ENCODE measurements around the gene ATP13A1. TPM values are rescaled to one million over a fixed set of nuclear protein-coding genes. Genes with fewer than 3 reads are reported as not detected.

ATP13A1 gene
- total RNA-seq, 1 donor from 2014 or later: 135 TPM

GRCh38 chr19:19633711-19634515, 29.6 kb downstream of the ATP13A1 start:
- H3K4me3 Mint-ChIP-seq: no peak overlapping the region
- no peaks in the 10 kb centered on the region for H3K9me3 Mint-ChIP-seq
- intact Hi-C loops (cut with micrococcal nuclease): no loop called here
- no peak for DNase-seq
- peaks cover 72% of the 10 kb centered on the region for H3K36me3 Mint-ChIP-seq (ENCODE audit: low read depth)
- ChIA-PET POLR2A (interaction anchor here (0.5 to 1.0 kb wide), 3 partner anchors 19 to 452 kb away, joined by 3 to 4 read pairs (median 3); no protein-coding TSS in a partner anchor), CTCF (interaction anchor here (1.0 to 1.3 kb wide), 2 partner anchors 10 to 101 kb away, joined by 3 to 5 read pairs; partner anchors contain the start of gene GMIP)
- ATAC-seq (ENCODE audit: low read depth): no peak
- TF ChIP-seq, protein P1, sequence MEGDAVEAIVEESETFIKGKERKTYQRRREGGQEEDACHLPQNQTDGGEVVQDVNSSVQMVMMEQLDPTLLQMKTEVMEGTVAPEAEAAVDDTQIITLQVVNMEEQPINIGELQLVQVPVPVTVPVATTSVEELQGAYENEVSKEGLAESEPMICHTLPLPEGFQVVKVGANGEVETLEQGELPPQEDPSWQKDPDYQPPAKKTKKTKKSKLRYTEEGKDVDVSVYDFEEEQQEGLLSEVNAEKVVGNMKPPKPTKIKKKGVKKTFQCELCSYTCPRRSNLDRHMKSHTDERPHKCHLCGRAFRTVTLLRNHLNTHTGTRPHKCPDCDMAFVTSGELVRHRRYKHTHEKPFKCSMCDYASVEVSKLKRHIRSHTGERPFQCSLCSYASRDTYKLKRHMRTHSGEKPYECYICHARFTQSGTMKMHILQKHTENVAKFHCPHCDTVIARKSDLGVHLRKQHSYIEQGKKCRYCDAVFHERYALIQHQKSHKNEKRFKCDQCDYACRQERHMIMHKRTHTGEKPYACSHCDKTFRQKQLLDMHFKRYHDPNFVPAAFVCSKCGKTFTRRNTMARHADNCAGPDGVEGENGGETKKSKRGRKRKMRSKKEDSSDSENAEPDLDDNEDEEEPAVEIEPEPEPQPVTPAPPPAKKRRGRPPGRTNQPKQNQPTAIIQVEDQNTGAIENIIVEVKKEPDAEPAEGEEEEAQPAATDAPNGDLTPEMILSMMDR (IDR thresholded peaks at IDR 0.05): no peak
- peaks cover 8% of the 10 kb centered on the region for H3K4me1 Mint-ChIP-seq
- no peaks in the 10 kb centered on the region for H3K27me3 Mint-ChIP-seq
- H3K27ac Mint-ChIP-seq: no peak overlapping the region

GRCh38 chr19:19632661-19633060, 30.8 kb downstream of the ATP13A1 start:
- TF ChIP-seq, protein P1 (IDR thresholded peaks at IDR 0.05): no peak
- H3K27me3 Mint-ChIP-seq: no peaks in the 10 kb centered on the region
- ChIA-PET POLR2A (no interaction called here), CTCF (interaction anchor here (1.3 kb wide), 1 partner anchor 11 kb away, joined by 5 read pairs; the partner anchor contains the start of gene GMIP)
- no peak overlapping the region for H3K4me3 Mint-ChIP-seq
- H3K36me3 Mint-ChIP-seq (ENCODE audit: low read depth): peaks cover 69% of the 10 kb centered on the region
- no peak overlapping the region for H3K27ac Mint-ChIP-seq
- ATAC-seq (ENCODE audit: low read depth) (no peak), DNase-seq (no peak)
- intact Hi-C loops (cut with micrococcal nuclease): no loop called here
- no peaks in the 10 kb centered on the region for H3K9me3 Mint-ChIP-seq
- H3K4me1 Mint-ChIP-seq: peaks cover 11% of the 10 kb centered on the region

GRCh38 chr19:19631346-19631745, 32.1 kb downstream of the ATP13A1 start:
- Mint-ChIP-seq H3K4me1 (peaks cover 23% of the 10 kb centered on the region), H3K9me3 (no peaks in the 10 kb centered on the region), H3K27me3 (no peaks in the 10 kb centered on the region), H3K27ac (no peak overlapping the region), H3K36me3 (ENCODE audit: low read depth) (peaks cover 66% of the 10 kb centered on the region), H3K4me3 (no peak overlapping the region)
- ChIA-PET POLR2A (interaction anchor here (0.6 to 1.3 kb wide), 3 partner anchors 12 to 37 kb away, joined by 3 to 4 read pairs (median 4); partner anchors contain the start of genes PBX4 and ZNF101), CTCF (no interaction called here)
- TF ChIP-seq, protein P1 (IDR thresholded peaks at IDR 0.05): no peak
- no peak for DNase-seq
- intact Hi-C loops (cut with micrococcal nuclease): no loop called here
- no peak for ATAC-seq (ENCODE audit: low read depth)

GRCh38 chr19:19630426-19630825, 33.0 kb downstream of the ATP13A1 start:
- H3K9me3 Mint-ChIP-seq: no peaks in the 10 kb centered on the region
- H3K27ac Mint-ChIP-seq: no peak overlapping the region
- ChIA-PET POLR2A (interaction anchor here (1.0 to 1.3 kb wide), 2 partner anchors 11 to 32 kb away, joined by 3 to 4 read pairs; partner anchors contain the start of gene PBX4), CTCF (no interaction called here)
- TF ChIP-seq, protein P1 (IDR thresholded peaks at IDR 0.05): no peak
- no peaks in the 10 kb centered on the region for H3K27me3 Mint-ChIP-seq
- H3K4me1 Mint-ChIP-seq: peaks cover 23% of the 10 kb centered on the region
- peak overlapping the region; percentile 15 for H3K4me3 Mint-ChIP-seq
- H3K36me3 Mint-ChIP-seq (ENCODE audit: low read depth): peaks cover 62% of the 10 kb centered on the region
- no peak for DNase-seq
- ATAC-seq (ENCODE audit: low read depth): no peak
- intact Hi-C loops (cut with micrococcal nuclease): no loop called here

DNA sequence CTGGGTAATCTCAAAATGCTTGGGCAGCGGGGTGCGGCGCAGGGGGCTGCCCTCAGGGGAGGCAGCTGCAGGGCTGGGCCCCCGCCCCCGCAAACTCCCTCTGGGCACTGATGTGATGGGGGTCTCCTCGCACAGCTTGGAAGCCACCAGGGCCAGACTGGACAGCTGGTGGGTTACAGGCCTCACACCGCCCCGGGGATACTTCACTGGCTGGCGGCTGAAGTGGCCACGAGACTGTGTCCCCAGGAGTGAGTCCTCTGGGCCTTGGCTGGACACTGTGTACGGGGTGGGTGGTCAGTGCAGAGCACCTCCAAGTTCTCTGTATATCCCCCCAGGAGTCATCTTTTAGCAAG, 33.4 kb downstream of the ATP13A1 start:
- CTCF ChIA-PET: no interaction called here
- intact Hi-C loops (cut with micrococcal nuclease): no loop called here
- Mint-ChIP-seq H3K27me3 (no peaks in the 10 kb centered on the region), H3K4me3 (peak overlapping the region; percentile 15), H3K27ac (no peak overlapping the region), H3K36me3 (ENCODE audit: low read depth) (peaks cover 58% of the 10 kb centered on the region), H3K4me1 (peaks cover 23% of the 10 kb centered on the region), H3K9me3 (no peaks in the 10 kb centered on the region)
- no peak for ATAC-seq (ENCODE audit: low read depth)
- TF ChIP-seq, protein P1 (IDR thresholded peaks at IDR 0.05): no peak
- DNase-seq: no peak
- POLR2A ChIA-PET: no interaction called here

All from activated B cell treated with CpG ODN at 0.5 μM for 24 hours (primary cell).